Activated T-cell treated with anti-CD3 and anti-CD28 coated beads, Interleukin-2, amount 50 U/mL, for 48 hours (primary cell): ENCODE measurements around the gene ST3GAL4.

Experiments
- DNase-seq, 2 experiments: peaks; one replicate each; pipeline ENCODE4 v3.0.0-alpha.2; 2020

Gene ST3GAL4

DNA sequence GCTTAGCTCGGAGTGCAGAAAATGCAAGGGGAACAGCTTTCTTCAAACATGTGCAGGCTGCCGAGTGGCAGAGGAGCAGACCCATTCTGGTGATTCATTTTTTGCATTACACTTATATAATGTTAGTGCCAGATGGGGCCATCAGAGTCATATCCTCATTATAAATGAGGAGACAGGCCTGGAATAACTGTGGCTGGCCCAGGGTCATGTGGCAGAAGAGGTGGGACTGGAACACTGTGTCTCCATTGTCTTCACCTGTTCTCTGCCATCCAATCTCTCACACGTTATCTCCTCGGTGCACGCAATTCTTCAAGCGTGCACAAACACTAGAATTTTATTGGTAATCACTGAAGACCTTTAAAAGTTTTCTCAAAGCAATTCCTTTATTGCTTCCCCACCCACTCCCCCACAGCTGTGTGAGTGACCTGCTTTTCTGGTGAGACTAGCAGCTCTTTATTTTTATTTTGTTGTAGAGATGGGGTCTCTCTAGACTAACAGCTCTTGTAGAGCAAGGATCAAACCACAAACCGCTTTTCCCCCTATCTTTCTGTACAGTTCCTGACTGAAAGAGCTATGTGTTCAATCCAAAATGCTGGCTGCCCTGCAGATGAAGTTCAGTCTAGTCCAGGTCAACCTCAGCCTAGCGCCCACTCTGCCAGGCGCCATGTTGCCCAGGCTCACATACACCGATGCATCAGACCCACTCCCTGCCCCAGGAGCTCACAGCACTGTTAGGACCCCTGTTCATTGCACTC, 75.3 kb downstream of the ST3GAL4 start:
- no peak for DNase-seq

GRCh38 chr11:126431401-126432064, 76.0 kb downstream of the ST3GAL4 start:
- DNase-seq: no peak

- DNase-seq: no peak
Measured at GRCh38 chr11:126432065-126432461, 76.6 kb downstream of the ST3GAL4 start.

GRCh38 chr11:126432525-126432924, 77.0 kb downstream of the ST3GAL4 start:
- no peak for DNase-seq

- no peak for DNase-seq
Measured at GRCh38 chr11:126433244-126433846, 77.9 kb downstream of the ST3GAL4 start.

GRCh38 chr11:126433989-126434949, 78.8 kb downstream of the ST3GAL4 start:
- DNase-seq: no peak

DNA sequence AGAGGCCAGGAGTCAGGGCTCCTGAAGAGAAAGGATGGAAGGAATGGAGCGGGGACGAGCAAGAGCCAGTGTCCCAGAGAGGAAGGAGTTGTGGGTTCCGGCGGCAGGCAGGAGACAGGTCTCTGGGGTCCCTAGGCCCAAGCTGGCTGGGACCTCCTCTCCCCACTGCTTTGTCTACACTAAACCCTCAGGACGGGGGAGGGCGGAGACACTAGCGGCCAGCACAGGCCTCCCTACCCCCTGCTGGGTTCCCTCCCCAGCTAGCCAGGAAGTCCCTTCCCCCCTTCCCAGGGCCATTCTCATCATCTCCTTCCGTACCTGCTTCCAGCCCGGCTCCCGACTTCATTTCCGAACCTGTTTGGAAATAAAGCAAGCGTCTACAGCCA, 79.5 kb downstream of the ST3GAL4 start:
- DNase-seq: no peak

DNA sequence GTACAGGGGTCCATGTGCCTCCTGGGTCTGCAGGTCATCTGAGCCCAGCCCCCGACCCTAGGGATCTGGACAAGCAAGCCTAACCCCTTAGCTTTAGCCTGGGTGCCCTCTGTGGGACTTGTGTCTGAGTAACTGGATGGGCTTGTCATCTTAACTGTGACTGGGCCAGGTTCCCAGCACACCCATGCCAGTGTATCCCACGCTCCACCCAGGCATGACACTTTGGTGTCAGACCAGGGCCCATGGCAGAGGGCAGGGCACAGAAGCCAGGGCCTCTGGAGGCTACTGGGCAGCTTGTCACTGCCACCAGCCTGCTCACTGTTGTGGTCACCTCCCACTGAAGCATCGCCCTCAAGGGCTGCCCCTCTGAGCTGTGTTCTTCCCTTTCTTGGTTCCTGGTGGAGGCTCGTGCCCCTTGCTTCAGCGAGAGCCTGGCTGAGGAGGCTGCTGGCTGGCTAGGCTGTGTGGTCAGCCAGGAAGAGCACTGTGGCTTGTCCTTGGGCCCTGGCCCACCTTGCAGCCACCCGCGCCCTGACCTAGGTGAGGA, 80.8 kb downstream of the ST3GAL4 start:
- no peak for DNase-seq

DNA sequence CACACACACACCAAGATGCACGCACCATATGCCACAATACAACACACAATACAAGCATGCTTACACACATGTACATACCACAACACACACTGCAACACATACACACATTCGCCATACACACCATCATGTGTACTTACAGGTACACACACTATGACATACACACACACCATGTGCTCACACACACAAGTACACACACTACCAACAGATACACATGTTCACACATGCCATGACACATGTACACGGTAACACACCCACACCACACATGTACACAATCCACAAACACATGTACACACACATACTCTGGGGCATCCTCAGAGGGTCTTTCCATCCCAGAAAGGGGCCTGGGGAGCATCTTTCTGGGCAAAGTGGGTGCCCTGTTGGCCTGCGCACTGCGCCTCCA, 82.2 kb downstream of the ST3GAL4 start:
- no peak for DNase-seq

DNA sequence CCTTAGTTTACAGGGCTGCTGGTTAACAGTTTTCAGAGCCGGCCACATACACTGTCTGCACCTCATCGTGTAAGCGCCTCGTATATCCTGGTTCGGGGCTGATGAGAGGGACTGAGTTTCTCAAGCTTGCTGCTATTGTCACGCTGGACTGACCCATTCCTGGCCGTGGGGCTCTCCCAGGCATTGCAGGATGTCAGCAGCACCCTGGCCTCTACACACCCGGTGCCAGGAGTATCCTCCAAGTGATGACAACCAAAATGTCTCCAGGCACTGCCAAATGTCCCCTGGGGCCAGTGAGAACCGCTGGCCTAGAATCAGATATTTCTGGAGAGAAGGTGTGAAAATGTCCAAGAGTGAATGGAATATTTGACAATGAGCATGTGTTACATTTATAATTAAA, 82.8 kb downstream of the ST3GAL4 start:
- DNase-seq: no peak

DNA sequence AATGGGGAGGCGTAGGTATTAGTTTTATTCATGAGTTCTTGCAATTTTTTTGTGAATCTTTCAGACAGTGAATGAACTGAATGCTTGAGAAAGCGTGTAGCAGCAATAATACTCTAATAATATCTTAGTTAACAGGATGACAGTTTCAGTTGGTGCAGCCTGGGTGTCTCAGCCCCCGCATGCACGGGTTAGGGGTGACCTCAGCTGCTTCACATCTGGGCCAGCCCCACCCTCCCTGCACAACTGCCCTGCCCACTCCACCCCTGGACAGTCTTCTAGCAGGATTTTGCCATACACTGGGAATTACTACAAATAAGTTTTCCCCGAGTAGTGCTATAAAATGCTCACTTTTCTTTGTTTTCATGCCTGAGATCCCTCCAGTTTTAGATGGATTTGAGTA, 83.2 kb downstream of the ST3GAL4 start:
- no peak for DNase-seq

GRCh38 chr11:126440276-126440675, 84.8 kb downstream of the ST3GAL4 start:
- DNase-seq: no peak

DNA sequence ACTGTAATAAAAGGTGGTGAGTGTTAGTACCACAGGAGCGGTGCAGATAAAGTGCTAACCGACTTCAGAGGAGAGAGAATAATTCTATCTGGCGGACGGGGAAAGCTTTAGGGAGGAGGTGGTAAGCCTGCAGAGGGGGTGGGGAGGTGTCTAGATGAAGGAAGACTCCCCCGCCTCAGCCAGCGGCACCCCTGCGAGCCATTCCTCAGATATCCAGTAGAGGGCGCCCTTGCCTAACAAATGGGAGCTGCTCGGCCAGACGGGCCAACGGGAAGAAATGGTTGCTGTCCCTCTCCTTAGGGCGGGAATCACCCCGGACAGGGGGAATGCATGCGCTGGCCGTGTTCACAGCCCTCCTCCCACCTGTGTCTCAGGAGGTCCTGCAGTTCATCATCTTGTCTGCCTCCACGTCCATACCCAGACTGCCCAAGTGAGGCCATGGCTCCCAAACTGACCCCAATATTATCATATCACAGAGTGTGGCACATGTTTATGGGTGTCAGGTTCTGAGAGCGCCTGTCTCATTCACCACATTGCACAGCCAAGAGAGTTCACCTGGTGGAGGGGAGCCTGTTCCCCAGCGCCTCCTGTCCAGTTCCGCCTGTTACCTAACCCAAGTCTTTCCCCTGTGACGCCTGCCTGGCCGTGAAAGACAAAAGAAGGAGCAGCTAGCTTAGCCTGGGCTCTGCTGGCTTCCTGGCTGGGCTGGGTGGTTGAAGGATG, 85.5 kb downstream of the ST3GAL4 start:
- peak; percentile 88 to 90 for DNase-seq

DNA sequence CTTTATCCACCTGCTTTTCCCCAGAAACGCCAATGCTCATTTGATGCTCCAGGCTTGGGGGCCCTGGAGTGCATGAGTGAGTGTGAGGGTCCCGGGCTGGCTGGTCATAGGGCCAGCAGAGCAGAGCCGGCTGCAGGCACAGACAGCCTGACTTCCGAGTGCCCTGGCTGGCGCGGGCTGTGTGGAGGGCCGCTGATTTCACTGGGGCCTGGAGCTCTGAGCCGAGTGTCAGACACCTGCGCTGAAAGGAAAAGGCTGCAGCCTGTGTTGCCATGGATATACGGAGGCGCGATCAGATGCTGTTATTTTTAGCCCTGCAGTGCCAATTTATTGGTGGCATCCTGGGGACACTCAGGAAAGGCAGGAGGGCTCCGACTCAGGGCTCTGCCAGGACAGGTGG, 87.6 kb downstream of the ST3GAL4 start:
- no peak for DNase-seq

GRCh38 chr11:126444072-126444471, 88.6 kb downstream of the ST3GAL4 start:
- no peak for DNase-seq

DNA sequence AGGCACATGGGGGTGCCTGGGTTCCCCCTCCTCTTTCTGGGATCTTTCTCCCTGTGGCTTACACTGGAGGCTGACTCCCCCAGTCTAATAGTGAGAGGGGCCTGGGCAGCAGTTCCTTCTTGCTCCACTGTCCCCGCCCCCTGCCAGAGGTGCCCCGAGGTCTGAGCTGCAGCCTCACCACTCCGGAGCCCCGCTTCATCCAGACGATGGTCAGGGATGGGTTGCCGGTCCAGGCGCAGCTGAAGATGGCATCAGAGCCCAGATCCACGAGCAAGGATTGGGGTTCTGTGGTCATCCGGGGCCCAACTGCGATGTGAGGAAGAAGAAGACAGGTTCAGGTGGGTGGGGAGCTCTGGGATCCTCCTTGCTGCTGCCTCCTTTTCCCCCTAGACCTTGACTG, 91.1 kb downstream of the ST3GAL4 start:
- DNase-seq: no peak

DNA sequence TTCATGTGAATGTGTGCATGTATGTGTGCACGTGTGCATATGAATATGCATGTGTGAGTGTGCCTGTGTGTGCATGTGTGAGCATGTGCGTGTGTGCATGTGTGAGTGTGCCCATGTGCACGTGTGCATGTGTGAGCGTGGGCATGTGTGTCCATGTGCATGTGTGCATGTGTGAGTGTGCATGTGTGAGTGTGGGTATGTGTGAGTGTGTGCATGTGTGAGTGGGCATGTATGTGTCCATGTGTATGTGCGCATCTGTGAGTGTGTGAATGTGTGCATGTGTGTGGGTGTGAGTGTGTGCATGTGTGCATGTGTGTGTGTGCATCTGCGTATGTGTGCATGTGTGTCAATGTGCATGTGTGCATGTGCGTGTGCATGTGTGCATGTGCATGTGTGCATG, 94.7 kb downstream of the ST3GAL4 start:
- no peak for DNase-seq

GRCh38 chr11:126450806-126451205, 95.3 kb downstream of the ST3GAL4 start:
- DNase-seq: no peak

DNA sequence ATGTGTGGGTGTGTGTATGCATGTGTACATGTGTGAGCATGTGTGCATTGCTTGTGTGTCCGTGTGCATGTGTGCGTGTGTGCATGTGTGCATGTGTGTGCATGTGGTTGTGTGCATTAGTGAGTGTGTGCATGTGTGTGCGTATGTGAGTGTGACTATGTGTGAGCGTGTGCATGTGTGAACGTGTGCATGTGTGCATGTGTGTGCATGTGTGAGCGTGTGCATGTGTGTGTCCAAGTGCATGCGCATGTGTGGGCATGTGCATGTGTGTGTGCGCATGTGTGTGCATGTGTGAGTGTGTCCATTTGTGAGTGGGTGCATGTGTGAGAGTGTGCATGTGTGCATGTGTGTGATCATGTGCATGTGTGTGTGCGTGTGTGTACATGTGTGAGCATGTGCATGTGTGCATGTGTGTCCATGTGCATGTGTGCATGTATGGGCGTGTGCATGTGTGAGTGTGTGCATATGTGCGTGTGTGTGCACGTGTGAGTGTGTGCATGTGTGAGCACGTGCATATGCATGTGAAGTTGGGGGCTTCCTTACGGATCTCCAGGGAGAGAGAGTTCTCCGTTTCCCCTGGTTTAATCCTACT, 95.8 kb downstream of the ST3GAL4 start:
- DNase-seq: no peak

DNA sequence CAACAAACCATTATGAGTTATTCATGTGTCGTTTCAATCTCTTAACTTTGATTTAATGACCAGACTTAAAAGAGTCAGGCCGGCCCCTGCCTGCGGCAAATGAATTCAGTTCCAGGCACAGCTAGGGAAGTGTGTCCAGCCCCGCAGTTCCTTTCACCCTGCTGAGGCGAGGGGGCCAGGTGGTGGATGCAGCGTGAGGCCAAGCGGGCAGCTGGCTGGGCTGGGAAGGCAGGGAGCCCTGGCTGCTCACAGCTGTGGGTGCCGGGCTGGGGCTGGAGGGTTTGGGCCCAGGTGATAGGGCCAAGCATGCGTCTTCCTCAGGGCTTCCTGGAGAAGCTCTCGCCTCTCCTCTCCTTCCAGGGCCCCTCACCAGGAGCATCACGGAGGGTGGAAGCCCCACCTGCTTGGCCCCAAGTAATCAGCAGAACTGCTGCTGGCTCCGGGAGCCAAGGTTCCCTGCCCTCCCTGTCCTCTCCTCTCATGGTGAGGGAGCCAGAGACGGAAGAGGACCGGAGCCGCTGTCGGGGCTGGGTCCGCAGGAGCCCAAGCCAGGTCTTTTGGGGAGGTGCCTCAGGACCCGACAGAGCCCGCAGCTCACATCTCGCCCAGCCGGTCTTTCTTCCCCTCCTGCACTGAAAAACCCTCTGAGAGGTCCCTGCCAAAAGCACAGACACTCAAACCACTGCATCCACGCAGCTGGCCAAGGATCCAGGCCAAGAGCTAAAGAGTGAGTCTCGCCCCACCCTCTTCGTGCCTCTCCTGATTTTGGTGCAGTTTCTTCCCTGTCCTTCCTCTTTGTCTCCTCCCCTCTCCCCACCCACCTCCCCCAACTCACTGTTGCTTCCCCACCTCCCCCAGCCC, 97.0 kb downstream of the ST3GAL4 start:
- no peak for DNase-seq

GRCh38 chr11:126456089-126456488, 100.6 kb downstream of the ST3GAL4 start:
- no peak for DNase-seq
